ENCODE results near the gene KCNA4.
A peak's percentile ranks its signal among the peaks of the same experiment; 100 is the strongest.
"Not testable (repeated sequence)": the region's sequence is repeated elsewhere in the genome, so short reads cannot be mapped to it uniquely, and the experiment has no call there.

KCNA4 gene

DNA sequence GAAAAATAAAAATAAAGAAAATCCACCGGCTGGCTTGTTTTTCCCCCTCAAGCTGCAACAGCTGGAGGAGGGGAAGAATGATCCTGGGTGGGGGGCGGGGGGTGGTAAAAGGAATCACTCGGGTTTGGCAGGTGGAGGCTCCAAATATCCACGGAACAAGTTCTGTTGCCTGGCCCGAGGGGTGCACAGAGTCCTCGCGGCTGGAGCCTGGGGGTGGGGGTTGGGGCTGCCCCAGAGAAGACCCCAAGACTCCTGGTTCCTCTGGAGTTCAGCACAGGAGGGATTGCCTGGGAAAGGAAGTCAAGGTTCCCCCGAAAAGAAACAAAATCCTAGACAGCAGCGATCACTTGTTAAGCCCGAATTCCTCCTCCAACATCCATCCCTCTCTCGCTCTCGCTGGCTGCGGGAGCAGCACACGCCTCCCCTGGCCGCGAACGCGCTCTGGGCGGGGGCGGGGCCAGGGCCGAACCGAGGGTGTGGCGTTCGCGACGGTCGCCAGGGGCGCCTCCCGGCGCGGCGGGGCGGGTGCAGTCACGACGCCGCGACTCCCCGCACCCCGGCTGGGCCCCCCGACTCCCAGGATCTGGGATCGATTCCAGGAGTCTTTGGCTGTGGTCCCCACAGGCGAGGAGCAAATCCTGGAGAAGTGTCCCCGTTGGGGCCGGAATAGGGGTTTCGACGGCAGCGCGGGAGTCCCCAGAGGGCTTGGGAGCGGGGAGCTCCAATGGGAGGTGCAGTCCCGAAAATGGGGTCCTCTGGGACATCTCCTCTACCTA, at the start of gene KCNA4:
Gene KCNA4 (minus strand): TSS at position 443 of the 776 bp plus-strand sequence. CDS start 4,352 bp downstream, outside the sequence.
- no peak for DNase-seq

GRCh38 chr11:30062103-30062502, 45.3 kb upstream of the KCNA4 start:
- no peak for DNase-seq

GRCh38 chr11:30059172-30059815, 42.5 kb upstream of the KCNA4 start:
- DNase-seq, result no peak

DNA sequence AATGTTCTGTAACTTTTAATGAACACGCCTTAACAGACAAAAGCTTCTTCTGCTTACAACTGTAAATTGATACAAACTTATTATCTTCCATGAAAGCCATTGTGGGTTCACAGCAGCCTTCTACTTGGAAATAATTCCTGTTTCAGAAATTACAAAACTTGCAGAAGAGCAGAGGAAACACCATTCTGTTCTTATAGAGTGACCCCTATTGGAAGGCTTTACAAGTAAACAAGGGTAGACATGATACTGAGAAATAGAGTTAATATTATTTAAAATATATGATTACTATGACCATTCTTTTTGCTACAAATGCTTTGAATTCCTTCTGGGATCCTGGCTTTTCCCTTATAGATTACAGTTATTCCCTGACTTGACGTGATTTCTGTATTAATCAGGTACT, 32.4 kb upstream of the KCNA4 start:
- no peak for DNase-seq

GRCh38 chr11:30046578-30046945, 29.7 kb upstream of the KCNA4 start:
- DNase-seq, result no peak

DNA sequence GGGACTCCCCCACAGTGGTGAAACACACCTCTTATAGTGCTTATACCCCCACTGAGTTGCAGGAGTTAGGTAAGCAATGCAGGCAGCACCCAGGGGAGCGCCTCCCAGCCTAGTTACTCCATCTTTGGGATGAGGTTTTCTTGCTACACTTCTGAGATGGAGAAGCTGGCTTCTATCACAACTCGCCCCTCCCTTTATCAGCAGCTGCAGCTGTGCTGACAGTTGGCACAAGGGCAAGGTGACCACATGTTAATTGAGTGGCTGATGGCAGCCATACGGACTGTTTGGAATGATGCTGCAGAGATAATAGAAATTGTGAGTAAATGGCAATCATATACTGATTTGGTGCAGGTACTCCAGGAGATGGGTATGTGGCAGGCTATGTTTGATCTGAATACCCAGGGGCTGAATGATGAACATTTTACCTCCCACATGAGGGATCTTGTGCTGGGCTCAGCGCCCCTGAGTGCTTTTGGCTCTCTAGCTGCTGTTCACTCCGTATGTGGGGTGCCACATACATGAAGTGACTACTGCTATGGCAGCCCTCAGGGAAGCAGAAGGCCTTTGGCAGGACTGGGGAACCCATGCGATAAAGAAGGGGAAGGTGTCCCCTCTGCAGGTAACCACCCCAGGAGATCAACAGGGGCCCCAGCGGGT, 29.2 kb upstream of the KCNA4 start:
- DNase-seq, result no peak

DNA sequence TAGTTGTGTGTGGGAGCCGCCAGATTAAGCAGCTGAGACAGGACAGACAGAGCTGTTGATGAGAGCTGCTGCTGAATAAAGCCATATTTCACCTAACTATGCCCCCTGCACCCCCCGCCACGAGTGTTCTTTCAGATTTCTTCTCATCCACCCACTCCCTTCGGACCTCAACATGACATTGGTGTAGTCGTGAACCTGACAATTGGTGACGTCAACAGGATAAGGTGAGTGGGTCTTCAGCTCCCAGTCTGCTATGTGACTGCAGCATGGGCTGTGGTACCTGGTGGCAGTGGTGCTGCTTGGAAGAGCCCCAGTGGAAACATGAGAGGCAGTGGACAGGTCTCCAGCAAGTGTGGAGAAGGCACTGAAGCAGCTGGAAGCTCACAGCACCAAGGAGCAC, 28.3 kb upstream of the KCNA4 start:
- no peak for DNase-seq

DNA sequence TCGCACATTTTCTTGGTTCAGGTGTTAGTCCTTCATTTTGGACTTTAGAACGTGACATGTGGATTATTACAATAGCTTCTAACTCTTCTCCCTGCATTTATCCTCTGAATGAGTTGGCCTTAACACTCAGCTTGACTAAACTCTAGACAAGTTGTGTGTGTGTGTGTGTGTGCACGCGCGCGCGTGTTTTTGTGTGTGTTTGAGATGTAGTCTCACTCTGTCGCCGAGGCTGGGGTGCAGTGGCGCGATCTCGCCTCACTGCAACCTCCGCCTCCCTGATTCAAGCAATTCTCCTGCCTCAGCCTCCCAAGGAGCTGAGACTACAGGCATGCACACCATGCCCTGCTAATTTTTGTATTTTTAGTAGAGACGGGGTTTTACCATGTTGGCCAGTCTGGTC, 24.3 kb upstream of the KCNA4 start:
- DNase-seq, result no peak

DNA sequence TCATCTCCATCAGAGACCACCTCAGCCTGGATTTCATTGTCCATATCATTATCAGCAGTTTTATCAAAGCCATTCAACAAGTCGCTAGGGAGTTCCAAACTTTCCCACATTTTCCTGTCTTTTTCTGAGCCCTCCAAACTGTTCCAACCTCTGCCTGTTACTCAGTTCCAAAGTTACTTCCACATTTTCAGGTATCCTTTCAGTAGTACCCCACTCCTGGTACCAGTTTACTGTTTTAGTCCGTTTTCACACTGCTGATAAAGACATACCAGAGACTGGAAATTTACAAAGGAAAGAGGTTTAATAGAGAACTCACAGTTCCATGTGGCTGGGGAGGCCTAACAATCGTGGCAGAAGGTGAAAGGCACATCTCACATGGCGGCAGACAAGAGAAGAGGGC, 17.9 kb upstream of the KCNA4 start:
- not testable (repeated sequence) for DNase-seq

DNA sequence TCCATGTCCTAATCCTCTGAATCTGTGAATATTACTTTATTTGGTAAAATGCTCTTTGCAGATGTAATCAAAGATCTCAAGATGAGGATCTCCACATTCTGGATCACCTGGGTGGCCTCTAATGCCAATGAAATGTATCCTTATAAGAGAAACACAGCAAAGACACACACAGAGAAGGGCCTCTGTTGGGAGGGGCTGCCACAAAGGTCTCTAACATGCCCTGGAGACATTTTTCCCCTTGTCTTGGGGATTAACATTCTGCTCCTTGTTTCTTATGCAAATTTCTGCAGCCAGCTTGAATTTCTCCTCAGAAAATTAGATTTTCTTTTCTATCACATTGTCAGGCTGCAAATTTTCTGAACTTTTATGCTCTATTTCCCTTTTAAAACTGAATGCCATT, 17.3 kb upstream of the KCNA4 start:
- DNase-seq, result not testable (repeated sequence)

GRCh38 chr11:30025396-30026139, 8.7 kb upstream of the KCNA4 start:
- no peak for DNase-seq

DNA sequence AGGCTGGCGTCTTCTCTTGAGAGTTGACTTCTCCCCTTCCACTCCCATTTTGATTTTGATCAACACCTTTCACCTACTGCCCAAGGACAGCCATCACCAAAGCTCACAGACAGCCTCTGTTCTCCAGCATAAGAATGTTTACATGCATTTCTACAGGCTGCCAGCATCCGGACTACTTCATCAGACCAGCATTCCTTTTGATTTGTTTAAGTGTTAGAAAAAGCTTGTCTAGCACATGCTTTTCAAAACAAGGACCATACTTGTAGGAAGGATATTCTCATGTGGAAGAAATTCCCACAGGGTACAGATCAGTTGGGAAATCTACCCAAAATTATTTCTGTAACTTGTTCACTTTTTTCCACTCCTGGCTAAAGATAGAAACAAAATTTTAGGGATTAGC, 6.2 kb upstream of the KCNA4 start:
- no peak for DNase-seq

GRCh38 chr11:30019481-30019880, 2.7 kb upstream of the KCNA4 start:
- DNase-seq, result no peak

DNA sequence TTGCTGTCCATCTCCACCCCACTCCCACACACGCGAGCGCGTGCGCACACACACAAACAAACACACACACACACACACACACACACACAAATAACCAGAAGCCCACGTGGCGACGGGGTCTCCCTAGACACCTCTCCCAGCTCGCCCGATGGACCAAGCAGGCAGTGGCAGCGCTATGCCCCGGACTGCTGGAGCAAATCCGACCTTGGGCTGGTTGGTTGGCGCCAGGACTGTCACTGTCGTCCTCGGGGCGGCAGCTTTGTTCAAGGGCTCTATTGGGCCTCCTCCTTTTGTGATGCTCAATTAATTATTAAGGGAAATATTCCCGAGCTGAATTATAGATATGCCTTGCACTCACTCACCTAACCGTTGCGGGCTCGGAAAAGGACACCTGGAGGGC, 1.7 kb upstream of the KCNA4 start:
- no peak for DNase-seq

DNA sequence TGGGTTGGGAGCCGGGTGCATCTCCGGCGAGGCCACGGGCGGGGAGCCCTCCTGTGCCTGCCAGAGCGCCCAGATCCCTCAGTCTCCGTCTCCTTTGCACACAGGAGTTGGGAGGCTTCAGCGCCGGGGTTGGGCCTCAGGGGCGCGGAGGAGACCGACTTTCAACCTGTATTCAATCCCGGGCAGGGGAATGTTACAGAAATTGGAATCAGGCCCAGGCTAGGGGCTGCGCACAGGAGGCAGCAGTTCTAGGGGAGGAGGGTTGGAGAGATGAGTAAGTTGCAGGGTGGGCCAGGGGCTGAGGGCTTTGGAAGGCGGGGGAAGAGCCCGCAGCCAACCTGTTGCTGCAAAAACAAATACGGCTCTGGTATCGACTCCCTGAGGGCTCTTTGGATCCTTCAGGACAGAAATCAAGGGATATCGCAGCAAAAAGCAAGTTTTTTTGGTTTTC, 640 bp upstream of the KCNA4 start:
- DNase-seq, result no peak

DNA sequence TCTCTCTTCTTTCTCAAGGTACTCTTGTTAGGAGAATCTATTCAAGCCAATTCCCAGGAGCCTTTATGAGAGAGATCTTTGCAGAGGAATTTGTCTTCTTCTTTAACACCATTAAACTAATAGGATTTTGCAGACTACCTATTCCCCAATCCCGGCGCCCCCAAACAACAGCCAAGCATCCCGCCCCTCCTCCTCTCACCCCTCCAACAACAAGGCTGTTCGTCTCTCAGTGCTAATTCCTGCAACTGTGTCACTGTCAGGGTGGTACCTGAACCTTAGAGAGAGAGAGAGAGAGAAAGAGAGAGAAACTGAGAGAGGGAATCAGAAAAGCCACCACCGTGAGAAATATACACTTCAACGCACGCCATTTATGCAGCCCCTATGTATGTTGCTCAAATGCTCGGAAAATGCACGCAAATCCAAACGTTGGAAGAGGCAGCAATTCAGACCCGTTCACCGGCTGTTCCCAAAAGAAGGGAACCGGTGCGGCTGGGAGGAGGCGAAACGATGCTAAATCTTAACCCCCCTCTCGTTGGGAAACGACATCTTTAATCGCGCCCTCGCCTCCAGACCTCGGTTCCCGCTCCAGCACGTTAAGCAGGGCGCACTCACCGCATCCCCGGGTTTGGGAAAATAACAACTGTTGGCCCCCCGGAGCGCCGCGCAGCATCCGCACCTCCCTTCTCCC, 961 bp downstream of the KCNA4 start:
- DNase-seq, result no peak

- no peak for DNase-seq
Measured at GRCh38 chr11:30012346-30012745, 4.5 kb downstream of the KCNA4 start.

DNA sequence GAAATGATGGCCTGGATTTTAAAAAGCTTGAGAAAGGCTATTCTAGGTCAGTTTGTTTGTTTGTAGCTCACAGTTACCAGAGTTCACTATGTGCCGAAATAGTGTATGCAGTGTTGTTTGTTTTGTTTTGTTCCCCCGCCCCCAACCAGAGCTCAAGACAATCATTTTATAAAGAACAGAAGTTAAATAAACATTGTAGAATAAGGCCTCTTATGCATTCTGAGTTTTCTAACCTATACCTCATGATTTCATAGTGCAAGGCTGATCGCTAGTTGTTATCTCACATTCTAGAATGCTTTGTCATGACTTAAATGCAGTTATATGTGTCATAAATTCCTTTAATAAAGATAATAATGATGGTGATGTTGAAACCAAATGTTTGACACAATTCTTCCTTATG, 7.8 kb downstream of the KCNA4 start:
- DNase-seq, result no peak

DNA sequence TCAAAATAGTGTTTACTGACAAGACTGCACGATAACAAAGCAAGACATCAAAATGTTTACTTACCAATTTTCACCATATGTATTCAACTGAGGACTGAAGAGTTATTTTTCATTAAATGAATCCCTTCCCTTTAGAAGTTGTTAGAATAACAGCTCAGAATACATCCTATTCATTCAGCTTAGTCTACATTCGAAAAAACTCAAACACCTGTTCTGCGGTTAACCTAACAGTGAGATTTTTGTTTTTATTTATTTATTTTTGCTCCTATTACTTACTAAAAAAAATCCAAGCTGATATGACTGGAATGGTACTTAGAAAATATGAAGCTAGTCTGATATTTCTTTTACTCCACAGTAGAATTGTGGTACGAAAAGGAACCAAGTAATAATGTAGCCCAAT, 10.0 kb downstream of the KCNA4 start:
- no peak for DNase-seq

DNA sequence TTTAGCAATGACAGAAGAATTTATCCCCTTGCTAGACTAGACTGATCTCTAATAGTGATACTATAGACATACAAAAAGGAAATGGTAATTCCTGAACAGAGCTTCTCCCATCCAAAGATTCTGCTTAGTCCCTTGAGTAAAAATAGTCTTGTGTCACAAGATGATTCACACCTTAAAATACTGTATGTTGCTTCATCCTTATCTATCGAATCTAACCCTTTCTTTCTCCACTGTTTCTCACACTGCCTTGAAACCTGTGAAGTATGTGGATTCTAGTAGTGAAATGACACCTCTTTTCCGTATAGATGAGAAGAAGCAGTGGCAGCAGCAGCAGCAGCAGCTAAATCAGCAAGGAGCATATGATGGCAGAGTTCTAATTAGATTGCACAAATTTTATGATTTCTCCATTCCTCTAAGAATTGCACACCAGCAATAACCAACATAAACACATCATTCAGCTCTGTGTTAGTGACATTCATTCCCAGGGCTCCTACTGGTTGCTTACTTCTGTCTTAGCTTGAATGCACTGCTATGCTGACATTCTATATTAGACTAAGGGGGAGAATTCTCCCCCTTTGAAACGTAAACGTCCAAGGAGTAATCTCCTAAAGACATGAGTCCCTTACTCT, 14.6 kb downstream of the KCNA4 start:
- no peak for DNase-seq

DNA sequence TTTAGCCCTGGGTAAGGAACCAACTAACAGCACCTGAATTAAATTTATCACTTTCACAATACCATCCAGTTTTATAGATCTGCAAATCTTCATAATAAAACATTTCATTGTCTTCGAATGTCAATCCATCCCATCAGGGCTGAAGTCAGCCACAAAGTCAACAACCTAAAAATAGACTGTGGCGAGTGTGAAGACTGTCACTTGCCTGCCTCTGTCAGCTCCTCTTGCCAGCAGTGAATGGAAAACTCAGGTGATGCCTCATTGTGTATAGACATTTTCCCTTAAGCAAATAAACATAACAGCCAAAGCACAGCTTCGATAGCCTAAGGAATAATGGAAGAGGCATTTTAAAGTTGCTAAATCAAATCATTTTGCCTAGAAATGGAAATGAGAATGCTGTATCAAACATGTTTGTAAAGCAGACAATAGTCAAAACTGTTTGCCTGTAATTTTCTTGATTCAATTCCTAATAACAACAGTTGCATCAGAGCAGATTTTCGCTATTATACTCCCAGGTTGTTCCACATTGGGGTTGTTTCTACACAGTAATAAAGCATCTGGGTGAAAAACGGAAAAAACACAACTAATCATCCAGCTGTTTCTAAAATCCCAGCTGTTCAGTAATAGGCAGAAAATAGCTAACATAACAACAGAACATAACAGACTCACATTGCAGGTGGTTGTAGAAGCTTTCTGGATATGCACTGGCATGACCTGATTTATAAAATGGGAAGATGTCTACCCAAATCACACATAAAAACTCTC, 15.7 kb downstream of the KCNA4 start:
- peak; percentile 11 for DNase-seq

GRCh38 chr11:29996016-29996415, 20.8 kb downstream of the KCNA4 start:
- DNase-seq, result no peak

Measured in NCI-H345 (cell line).